HEK293 (cell line): ENCODE data around the gene CKS1B.

Experiments
- CTCF ChIA-PET: fragments of 350-600 bp; formaldehyde crosslinking; extraction: SDS; loops from one replicate; lab custom pipeline; 2021; ENCODE audit warnings: antibody characterized with exemption; lab: Yijun Ruan, JAX
- POLR2A ChIA-PET: fragments of 300-600 bp; formaldehyde crosslinking; extraction: SDS; loops from one replicate; lab custom pipeline; 2020; ENCODE audit warnings: antibody characterized with exemption, inconsistent platforms; lab: Yijun Ruan, JAX
- H3K27ac ChIP-seq: fragments of 200-500 bp; sonication (Bioruptor generic); 2 replicates; pipeline ENCODE4 v1.5.1; 2014; ENCODE audit warnings: low read depth, low read length, control low read depth, inconsistent platforms; ENCODE audit errors: extremely low read depth
- H3K36me3 ChIP-seq, 2 experiments: fragments of 200-500 bp in 1 of 2; sonication (Bioruptor generic) in 1 of 2; 1 replicate in 1 of 2; 2 replicates in 1 of 2; pipeline ENCODE4 v1.5.1; 2014 to 2017; ENCODE audit warnings: inconsistent platforms in 2 of 2, low read length in 2 of 2; ENCODE audit not compliant: control insufficient read depth in 2 of 2, insufficient read depth in 1 of 2
- H3K4me1 ChIP-seq: fragments of 200-500 bp; sonication (Bioruptor generic); 2 replicates; pipeline ENCODE4 v1.5.1; 2014; ENCODE audit warnings: mild to moderate bottlenecking, low read length, inconsistent platforms; ENCODE audit not compliant: control insufficient read depth, insufficient read depth
- H3K4me3 ChIP-seq: 2 replicates; pipeline ENCODE4 v1.5.1; 2011; ENCODE audit warnings: low read depth, mild to moderate bottlenecking, control low read depth, low read length, moderate library complexity
- H3K9me3 ChIP-seq: fragments of 200-500 bp; sonication (Bioruptor generic); 2 replicates; pipeline ENCODE4 v1.5.1; 2014; ENCODE audit warnings: low read depth, low read length, inconsistent platforms; ENCODE audit not compliant: control insufficient read depth, insufficient read depth
- EGR2 ChIP-seq: fragments of 450-650 bp; formaldehyde crosslinking; IDR thresholded peaks from 2 replicates; pipeline ENCODE4 v1.5.1; 2016; ENCODE audit warnings: low read depth, missing biosample characterization, missing genetic modification characterization
- GLIS1 ChIP-seq: fragments of 450-650 bp; formaldehyde crosslinking; IDR thresholded peaks from 2 replicates; pipeline ENCODE4 v1.5.1; 2016; ENCODE audit warnings: missing biosample characterization, missing genetic modification characterization
- GLIS2 ChIP-seq: fragments of 450-650 bp; formaldehyde crosslinking; IDR thresholded peaks from 2 replicates; pipeline ENCODE4 v1.5.1; 2016; ENCODE audit warnings: missing biosample characterization, missing genetic modification characterization
- KLF1 ChIP-seq: fragments of 450-650 bp; formaldehyde crosslinking; IDR thresholded peaks from 2 replicates; pipeline ENCODE4 v1.5.1; 2016; ENCODE audit warnings: missing biosample characterization, missing genetic modification characterization
- OSR2 ChIP-seq: fragments of 450-650 bp; formaldehyde crosslinking; IDR thresholded peaks from 2 replicates; pipeline ENCODE4 v1.5.1; 2016; ENCODE audit warnings: missing biosample characterization, missing genetic modification characterization
- SP2 ChIP-seq: fragments of 450-650 bp; formaldehyde crosslinking; IDR thresholded peaks from 2 replicates; pipeline ENCODE4 v1.5.1; 2016; ENCODE audit warnings: missing biosample characterization, missing genetic modification characterization
- SP3 ChIP-seq: fragments of 450-650 bp; formaldehyde crosslinking; IDR thresholded peaks from 2 replicates; pipeline ENCODE4 v1.5.1; 2016; ENCODE audit warnings: missing biosample characterization, missing genetic modification characterization
- YY2 ChIP-seq: fragments of 450-650 bp; formaldehyde crosslinking; IDR thresholded peaks from 2 replicates; pipeline ENCODE4 v1.5.1; 2016; ENCODE audit warnings: missing biosample characterization, missing genetic modification characterization
- ZFHX2 ChIP-seq: fragments of 450-650 bp; formaldehyde crosslinking; conservative IDR thresholded peaks from 2 replicates; pipeline ENCODE4 v1.5.1; 2016; ENCODE audit warnings: missing biosample characterization, missing genetic modification characterization
- ZIC2 ChIP-seq: fragments of 450-650 bp; formaldehyde crosslinking; IDR thresholded peaks from 2 replicates; pipeline ENCODE4 v1.5.1; 2016; ENCODE audit warnings: missing biosample characterization, missing genetic modification characterization
- ZNF10 ChIP-seq: fragments of 450-650 bp; formaldehyde crosslinking; IDR thresholded peaks from 2 replicates; pipeline ENCODE4 v1.5.1; 2017; ENCODE audit warnings: missing biosample characterization, missing genetic modification characterization
- ZNF341 ChIP-seq: fragments of 450-650 bp; formaldehyde crosslinking; IDR thresholded peaks from 2 replicates; pipeline ENCODE4; 2016; ENCODE audit warnings: low read depth, missing biosample characterization, missing genetic modification characterization
- ZNF366 ChIP-seq: fragments of 450-650 bp; formaldehyde crosslinking; conservative IDR thresholded peaks from 2 replicates; pipeline ENCODE4 v1.5.1; 2016; ENCODE audit warnings: missing biosample characterization, missing genetic modification characterization
- ZNF423 ChIP-seq: fragments of 450-650 bp; formaldehyde crosslinking; IDR thresholded peaks from 2 replicates; pipeline ENCODE4 v1.5.1; 2016; ENCODE audit warnings: missing biosample characterization, missing genetic modification characterization
- ZNF549 ChIP-seq: fragments of 450-650 bp; IDR thresholded peaks from 2 replicates; pipeline ENCODE4 v1.5.1; 2018; ENCODE audit warnings: missing biosample characterization, missing genetic modification characterization, mild to moderate bottlenecking, inconsistent platforms, moderate library complexity
- ZNF555 ChIP-seq: fragments of 450-650 bp; formaldehyde crosslinking; conservative IDR thresholded peaks from 2 replicates; pipeline ENCODE4 v1.5.1; 2017; ENCODE audit warnings: missing biosample characterization, mild to moderate bottlenecking, missing genetic modification characterization, inconsistent platforms
- ZNF624 ChIP-seq: fragments of 450-650 bp; formaldehyde crosslinking; IDR thresholded peaks from 2 replicates; pipeline ENCODE4 v1.5.1; 2017; ENCODE audit warnings: missing biosample characterization, missing genetic modification characterization
- TF ChIP-seq, protein P1 (sequence below): fragments of 450-650 bp; formaldehyde crosslinking; IDR thresholded peaks from 2 replicates; pipeline ENCODE4 v1.5.1; 2017; ENCODE audit warnings: missing biosample characterization, missing genetic modification characterization
- TF ChIP-seq, protein P2 (sequence below): fragments of 450-650 bp; formaldehyde crosslinking; optimal IDR thresholded peaks from 2 replicates; pipeline ENCODE3; 2016; ENCODE audit warnings: missing biosample characterization, mild to moderate bottlenecking, missing genetic modification characterization
- TF ChIP-seq, protein P3 (sequence below): fragments of 450-650 bp; IDR thresholded peaks from 2 replicates; pipeline ENCODE4 v1.5.1; 2018; ENCODE audit warnings: missing biosample characterization, missing genetic modification characterization
- TF ChIP-seq, protein P4 (sequence below): fragments of 450-650 bp; formaldehyde crosslinking; IDR thresholded peaks from 2 replicates; pipeline ENCODE4 v1.5.1; 2016; ENCODE audit warnings: missing biosample characterization, missing genetic modification characterization
- TF ChIP-seq, protein P5 (sequence below): fragments of 450-650 bp; formaldehyde crosslinking; IDR thresholded peaks from 2 replicates; pipeline ENCODE4 v1.5.1; 2016; ENCODE audit warnings: missing biosample characterization, missing genetic modification characterization, borderline replicate concordance
- TF ChIP-seq, protein P6 (sequence below): fragments of 450-650 bp; IDR thresholded peaks from 2 replicates; pipeline ENCODE4 v1.5.1; 2018; ENCODE audit warnings: missing biosample characterization, mild to moderate bottlenecking, missing genetic modification characterization

CKS1B gene

DNA sequence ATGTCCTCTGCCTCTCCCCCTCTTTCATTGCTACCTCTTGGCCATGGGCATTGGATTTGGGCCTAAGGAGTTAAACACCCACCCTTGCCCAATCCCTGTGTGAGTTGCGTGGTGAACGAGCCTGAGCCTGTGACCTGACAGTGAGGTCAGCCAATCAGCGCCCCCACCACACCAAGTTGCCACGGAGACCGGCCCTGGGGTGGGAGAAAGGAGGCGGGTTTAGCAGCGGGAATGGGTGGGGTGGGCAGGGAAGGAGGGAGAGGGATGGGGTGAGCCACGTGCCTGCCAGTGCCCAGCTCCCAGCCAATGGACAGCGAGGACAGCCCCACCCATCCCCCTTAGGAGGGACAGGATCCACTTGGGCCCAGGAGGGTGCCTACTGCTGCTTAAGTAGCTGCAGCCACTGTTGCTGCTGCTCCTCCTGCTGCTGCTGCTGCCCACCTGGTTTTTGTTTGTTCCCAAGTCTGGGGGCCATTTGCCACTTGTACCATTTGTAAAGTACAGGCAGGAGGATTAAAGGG is 37.6 kb downstream of the CKS1B start:
- H3K36me3 ChIP-seq: peaks cover 0 to 37% of the 10 kb centered on the region in 2 experiments; a peak in 1 of 3 replicates
- H3K27ac ChIP-seq: 0 out of 2 replicates have a peak overlapping the region, but pooled peaks have one; percentile 24
- ChIA-PET POLR2A (interaction anchor here (1.0 to 1.6 kb wide), 6 partner anchors 8 to 155 kb away, joined by 3 to 8 read pairs (median 4); partner anchors contain the start of gene PYGO2), CTCF (interaction anchor here (0.6 to 1.4 kb wide), 4 partner anchors 10 to 79 kb away, joined by 3 to 4 read pairs (median 4); partner anchors contain the start of genes LENEP, PYGO2 and ZBTB7B)
- no peaks in the 10 kb centered on the region for H3K9me3 ChIP-seq
- H3K4me1 ChIP-seq: peaks cover 13% of the 10 kb centered on the region
- H3K4me3 ChIP-seq: no peak overlapping the region
- TF ChIP-seq, protein P1, sequence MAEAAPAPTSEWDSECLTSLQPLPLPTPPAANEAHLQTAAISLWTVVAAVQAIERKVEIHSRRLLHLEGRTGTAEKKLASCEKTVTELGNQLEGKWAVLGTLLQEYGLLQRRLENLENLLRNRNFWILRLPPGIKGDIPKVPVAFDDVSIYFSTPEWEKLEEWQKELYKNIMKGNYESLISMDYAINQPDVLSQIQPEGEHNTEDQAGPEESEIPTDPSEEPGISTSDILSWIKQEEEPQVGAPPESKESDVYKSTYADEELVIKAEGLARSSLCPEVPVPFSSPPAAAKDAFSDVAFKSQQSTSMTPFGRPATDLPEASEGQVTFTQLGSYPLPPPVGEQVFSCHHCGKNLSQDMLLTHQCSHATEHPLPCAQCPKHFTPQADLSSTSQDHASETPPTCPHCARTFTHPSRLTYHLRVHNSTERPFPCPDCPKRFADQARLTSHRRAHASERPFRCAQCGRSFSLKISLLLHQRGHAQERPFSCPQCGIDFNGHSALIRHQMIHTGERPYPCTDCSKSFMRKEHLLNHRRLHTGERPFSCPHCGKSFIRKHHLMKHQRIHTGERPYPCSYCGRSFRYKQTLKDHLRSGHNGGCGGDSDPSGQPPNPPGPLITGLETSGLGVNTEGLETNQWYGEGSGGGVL (tag by site-specific recombination): peak; percentile 86
- TF ChIP-seq GLIS2 (tag by site-specific recombination): peak; percentile 30
- peak; percentile 88 for TF ChIP-seq ZFHX2
- peak; percentile 57 for TF ChIP-seq ZNF341
- TF ChIP-seq, protein P2, sequence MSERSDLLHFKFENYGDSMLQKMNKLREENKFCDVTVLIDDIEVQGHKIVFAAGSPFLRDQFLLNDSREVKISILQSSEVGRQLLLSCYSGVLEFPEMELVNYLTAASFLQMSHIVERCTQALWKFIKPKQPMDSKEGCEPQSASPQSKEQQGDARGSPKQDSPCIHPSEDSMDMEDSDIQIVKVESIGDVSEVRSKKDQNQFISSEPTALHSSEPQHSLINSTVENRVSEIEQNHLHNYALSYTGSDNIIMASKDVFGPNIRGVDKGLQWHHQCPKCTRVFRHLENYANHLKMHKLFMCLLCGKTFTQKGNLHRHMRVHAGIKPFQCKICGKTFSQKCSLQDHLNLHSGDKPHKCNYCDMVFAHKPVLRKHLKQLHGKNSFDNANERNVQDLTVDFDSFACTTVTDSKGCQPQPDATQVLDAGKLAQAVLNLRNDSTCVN: peak; percentile 33
- peak; percentile 77 for TF ChIP-seq KLF1 (tag by site-specific recombination)
- TF ChIP-seq YY2 (tag by site-specific recombination): no peak
- TF ChIP-seq ZNF555: no peak
- peak; percentile 100 for TF ChIP-seq OSR2
- TF ChIP-seq, protein P3, sequence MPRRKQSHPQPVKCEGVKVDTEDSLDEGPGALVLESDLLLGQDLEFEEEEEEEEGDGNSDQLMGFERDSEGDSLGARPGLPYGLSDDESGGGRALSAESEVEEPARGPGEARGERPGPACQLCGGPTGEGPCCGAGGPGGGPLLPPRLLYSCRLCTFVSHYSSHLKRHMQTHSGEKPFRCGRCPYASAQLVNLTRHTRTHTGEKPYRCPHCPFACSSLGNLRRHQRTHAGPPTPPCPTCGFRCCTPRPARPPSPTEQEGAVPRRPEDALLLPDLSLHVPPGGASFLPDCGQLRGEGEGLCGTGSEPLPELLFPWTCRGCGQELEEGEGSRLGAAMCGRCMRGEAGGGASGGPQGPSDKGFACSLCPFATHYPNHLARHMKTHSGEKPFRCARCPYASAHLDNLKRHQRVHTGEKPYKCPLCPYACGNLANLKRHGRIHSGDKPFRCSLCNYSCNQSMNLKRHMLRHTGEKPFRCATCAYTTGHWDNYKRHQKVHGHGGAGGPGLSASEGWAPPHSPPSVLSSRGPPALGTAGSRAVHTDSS: no peak
- peak; percentile 50 for TF ChIP-seq GLIS1 (tag by site-specific recombination)
- peak; percentile 87 for TF ChIP-seq EGR2 (tag by site-specific recombination)
- no peak for TF ChIP-seq ZNF624 (tag by site-specific recombination)
- TF ChIP-seq, protein P4, sequence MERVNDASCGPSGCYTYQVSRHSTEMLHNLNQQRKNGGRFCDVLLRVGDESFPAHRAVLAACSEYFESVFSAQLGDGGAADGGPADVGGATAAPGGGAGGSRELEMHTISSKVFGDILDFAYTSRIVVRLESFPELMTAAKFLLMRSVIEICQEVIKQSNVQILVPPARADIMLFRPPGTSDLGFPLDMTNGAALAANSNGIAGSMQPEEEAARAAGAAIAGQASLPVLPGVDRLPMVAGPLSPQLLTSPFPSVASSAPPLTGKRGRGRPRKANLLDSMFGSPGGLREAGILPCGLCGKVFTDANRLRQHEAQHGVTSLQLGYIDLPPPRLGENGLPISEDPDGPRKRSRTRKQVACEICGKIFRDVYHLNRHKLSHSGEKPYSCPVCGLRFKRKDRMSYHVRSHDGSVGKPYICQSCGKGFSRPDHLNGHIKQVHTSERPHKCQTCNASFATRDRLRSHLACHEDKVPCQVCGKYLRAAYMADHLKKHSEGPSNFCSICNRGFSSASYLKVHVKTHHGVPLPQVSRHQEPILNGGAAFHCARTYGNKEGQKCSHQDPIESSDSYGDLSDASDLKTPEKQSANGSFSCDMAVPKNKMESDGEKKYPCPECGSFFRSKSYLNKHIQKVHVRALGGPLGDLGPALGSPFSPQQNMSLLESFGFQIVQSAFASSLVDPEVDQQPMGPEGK (tag by site-specific recombination): peak; percentile 90
- TF ChIP-seq SP3 (tag by site-specific recombination): peak; percentile 66
- no peak for TF ChIP-seq ZNF549 (tag by site-specific recombination)
- TF ChIP-seq, protein P5, sequence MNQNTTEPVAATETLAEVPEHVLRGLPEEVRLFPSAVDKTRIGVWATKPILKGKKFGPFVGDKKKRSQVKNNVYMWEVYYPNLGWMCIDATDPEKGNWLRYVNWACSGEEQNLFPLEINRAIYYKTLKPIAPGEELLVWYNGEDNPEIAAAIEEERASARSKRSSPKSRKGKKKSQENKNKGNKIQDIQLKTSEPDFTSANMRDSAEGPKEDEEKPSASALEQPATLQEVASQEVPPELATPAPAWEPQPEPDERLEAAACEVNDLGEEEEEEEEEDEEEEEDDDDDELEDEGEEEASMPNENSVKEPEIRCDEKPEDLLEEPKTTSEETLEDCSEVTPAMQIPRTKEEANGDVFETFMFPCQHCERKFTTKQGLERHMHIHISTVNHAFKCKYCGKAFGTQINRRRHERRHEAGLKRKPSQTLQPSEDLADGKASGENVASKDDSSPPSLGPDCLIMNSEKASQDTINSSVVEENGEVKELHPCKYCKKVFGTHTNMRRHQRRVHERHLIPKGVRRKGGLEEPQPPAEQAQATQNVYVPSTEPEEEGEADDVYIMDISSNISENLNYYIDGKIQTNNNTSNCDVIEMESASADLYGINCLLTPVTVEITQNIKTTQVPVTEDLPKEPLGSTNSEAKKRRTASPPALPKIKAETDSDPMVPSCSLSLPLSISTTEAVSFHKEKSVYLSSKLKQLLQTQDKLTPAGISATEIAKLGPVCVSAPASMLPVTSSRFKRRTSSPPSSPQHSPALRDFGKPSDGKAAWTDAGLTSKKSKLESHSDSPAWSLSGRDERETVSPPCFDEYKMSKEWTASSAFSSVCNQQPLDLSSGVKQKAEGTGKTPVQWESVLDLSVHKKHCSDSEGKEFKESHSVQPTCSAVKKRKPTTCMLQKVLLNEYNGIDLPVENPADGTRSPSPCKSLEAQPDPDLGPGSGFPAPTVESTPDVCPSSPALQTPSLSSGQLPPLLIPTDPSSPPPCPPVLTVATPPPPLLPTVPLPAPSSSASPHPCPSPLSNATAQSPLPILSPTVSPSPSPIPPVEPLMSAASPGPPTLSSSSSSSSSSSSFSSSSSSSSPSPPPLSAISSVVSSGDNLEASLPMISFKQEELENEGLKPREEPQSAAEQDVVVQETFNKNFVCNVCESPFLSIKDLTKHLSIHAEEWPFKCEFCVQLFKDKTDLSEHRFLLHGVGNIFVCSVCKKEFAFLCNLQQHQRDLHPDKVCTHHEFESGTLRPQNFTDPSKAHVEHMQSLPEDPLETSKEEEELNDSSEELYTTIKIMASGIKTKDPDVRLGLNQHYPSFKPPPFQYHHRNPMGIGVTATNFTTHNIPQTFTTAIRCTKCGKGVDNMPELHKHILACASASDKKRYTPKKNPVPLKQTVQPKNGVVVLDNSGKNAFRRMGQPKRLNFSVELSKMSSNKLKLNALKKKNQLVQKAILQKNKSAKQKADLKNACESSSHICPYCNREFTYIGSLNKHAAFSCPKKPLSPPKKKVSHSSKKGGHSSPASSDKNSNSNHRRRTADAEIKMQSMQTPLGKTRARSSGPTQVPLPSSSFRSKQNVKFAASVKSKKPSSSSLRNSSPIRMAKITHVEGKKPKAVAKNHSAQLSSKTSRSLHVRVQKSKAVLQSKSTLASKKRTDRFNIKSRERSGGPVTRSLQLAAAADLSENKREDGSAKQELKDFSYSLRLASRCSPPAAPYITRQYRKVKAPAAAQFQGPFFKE (tag by site-specific recombination): no peak
- TF ChIP-seq ZNF366 (tag by site-specific recombination): peak; percentile 77
- TF ChIP-seq ZNF423 (tag by site-specific recombination): peak; percentile 11; the same call in 1 of the 2 replicates
- TF ChIP-seq ZIC2 (tag by site-specific recombination): peak; percentile 64
- TF ChIP-seq, protein P6, sequence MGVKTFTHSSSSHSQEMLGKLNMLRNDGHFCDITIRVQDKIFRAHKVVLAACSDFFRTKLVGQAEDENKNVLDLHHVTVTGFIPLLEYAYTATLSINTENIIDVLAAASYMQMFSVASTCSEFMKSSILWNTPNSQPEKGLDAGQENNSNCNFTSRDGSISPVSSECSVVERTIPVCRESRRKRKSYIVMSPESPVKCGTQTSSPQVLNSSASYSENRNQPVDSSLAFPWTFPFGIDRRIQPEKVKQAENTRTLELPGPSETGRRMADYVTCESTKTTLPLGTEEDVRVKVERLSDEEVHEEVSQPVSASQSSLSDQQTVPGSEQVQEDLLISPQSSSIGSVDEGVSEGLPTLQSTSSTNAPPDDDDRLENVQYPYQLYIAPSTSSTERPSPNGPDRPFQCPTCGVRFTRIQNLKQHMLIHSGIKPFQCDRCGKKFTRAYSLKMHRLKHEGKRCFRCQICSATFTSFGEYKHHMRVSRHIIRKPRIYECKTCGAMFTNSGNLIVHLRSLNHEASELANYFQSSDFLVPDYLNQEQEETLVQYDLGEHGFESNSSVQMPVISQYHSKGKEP: peak; percentile 79
- TF ChIP-seq ZNF10 (tag by site-specific recombination): peak; percentile 67; the same call in 1 of the 2 replicates
- peak; percentile 92 for TF ChIP-seq SP2 (tag by site-specific recombination)
